Endothelial cell of umbilical vein (primary cell): ENCODE measurements around the gene CEP85. TPM values are rescaled to one million over a fixed set of nuclear protein-coding genes. Genes with fewer than 3 reads are reported as not detected.

Source experiments
- BruUV-seq: library from RNA; stranded (reverse); fragments of 400-500 nt; replicated peaks from 2 replicates; lab custom pipeline; 2021; lab: Mats Ljungman, UMichigan
- CTCF ChIA-PET: fragments of 300-600, 350-600 bp; sonication (Branson Sonifier 250); formaldehyde crosslinking; loops from one replicate; lab custom pipeline; 2021; ENCODE audit warnings: antibody characterized with exemption, inconsistent platforms; lab: Charles Lee
- POLR2A ChIA-PET: fragments of 300-600, 350-600 bp; sonication (Branson Sonifier 250); formaldehyde crosslinking; loops from one replicate; lab custom pipeline; 2021; ENCODE audit warnings: antibody characterized with exemption, inconsistent platforms; lab: Charles Lee
- DNase-seq: peaks from one replicate; pipeline ENCODE4 v3.0.0-alpha.2; 2011; ENCODE audit warnings: low read depth, low spot score
- FAIRE-seq: peaks from 2 replicates; lab custom pipeline; 2011; peaks lifted over from hg19 to GRCh38; lab: Jason Lieb, UNC
- H2AFZ ChIP-seq: 2 replicates; pipeline ENCODE4 v1.6.0; 2012; ENCODE audit warnings: low read depth, low read length, control low read depth, inconsistent platforms
- H3K27ac ChIP-seq: 2 replicates; pipeline ENCODE4 v1.5.1; 2011; ENCODE audit warnings: low read depth, mild to moderate bottlenecking, control low read depth, low read length, moderate library complexity; ENCODE audit not compliant: insufficient read depth
- H3K27me3 ChIP-seq, 2 experiments: 2 replicates each; pipeline versions ENCODE4 v1.6.0 to v1.6.1; 2011; ENCODE audit warnings: low read length in 2 of 2, mixed read lengths in 1 of 2; ENCODE audit not compliant: control insufficient read depth in 2 of 2, insufficient read depth in 2 of 2
- H3K36me3 ChIP-seq, 2 experiments: 2 replicates in 1 of 2; 3 replicates in 1 of 2; pipeline ENCODE4 v1.5.1; 2011; ENCODE audit warnings: low read length in 2 of 2, mild to moderate bottlenecking in 1 of 2, moderate library complexity in 1 of 2; ENCODE audit not compliant: control insufficient read depth in 2 of 2, insufficient read depth in 2 of 2; ENCODE audit errors: extremely low read depth in 1 of 2
- H3K4me1 ChIP-seq: 3 replicates; pipeline ENCODE4 v1.5.1; 2011; ENCODE audit warnings: mild to moderate bottlenecking, low read length; ENCODE audit not compliant: control insufficient read depth, insufficient read depth; ENCODE audit errors: extremely low read depth
- H3K4me2 ChIP-seq: 2 replicates; pipeline ENCODE4 v1.6.1; 2011; ENCODE audit warnings: low read length, control low read depth, mixed read lengths; ENCODE audit not compliant: insufficient read depth
- H3K4me3 ChIP-seq, 3 experiments: fragments of 200-600 bp in 1 of 3; sonication (generic), shearing (Covaris generic) in 1 of 3; replicated peaks in 1 of 3; 2 replicates each; pipeline ENCODE4 v1.5.1; 2011 to 2016; ENCODE audit warnings: control low read depth in 3 of 3, low read length in 3 of 3, mild to moderate bottlenecking in 2 of 3, inconsistent platforms in 1 of 3, low read depth in 1 of 3, moderate library complexity in 1 of 3; ENCODE audit not compliant: insufficient read depth in 1 of 3
- H3K79me2 ChIP-seq: 2 replicates; pipeline ENCODE4 v1.6.0; 2012; ENCODE audit warnings: low read length, inconsistent platforms; ENCODE audit not compliant: control insufficient read depth, insufficient read depth
- H3K9ac ChIP-seq: replicated peaks from 2 replicates; pipeline ENCODE3; 2011; ENCODE audit warnings: low read length, control low read depth; ENCODE audit not compliant: insufficient read depth; ENCODE audit errors: extremely low read depth
- H3K9me1 ChIP-seq: replicated peaks from 3 replicates; pipeline ENCODE4 v1.6.0; 2011; ENCODE audit warnings: mild to moderate bottlenecking, low read length; ENCODE audit not compliant: control insufficient read depth, insufficient read depth; ENCODE audit errors: extremely low read depth
- H3K9me3 ChIP-seq: replicated peaks from 2 replicates; pipeline ENCODE4 v1.5.1; 2012; ENCODE audit warnings: low read length, inconsistent platforms; ENCODE audit not compliant: control insufficient read depth, insufficient read depth
- H4K20me1 ChIP-seq: replicated peaks from 2 replicates; pipeline ENCODE3; 2011; ENCODE audit warnings: mild to moderate bottlenecking, low read length; ENCODE audit not compliant: control insufficient read depth, insufficient read depth; ENCODE audit errors: extremely low read depth
- EZH2 ChIP-seq: IDR thresholded peaks from 2 replicates; pipeline ENCODE4 v1.6.1; 2012; ENCODE audit warnings: borderline replicate concordance, low read depth, mild to moderate bottlenecking, moderate library complexity, low read length, inconsistent platforms; ENCODE audit not compliant: severe bottlenecking
- FOS ChIP-seq: IDR thresholded peaks from 2 replicates; pipeline ENCODE4 v1.6.1; 2011; ENCODE audit warnings: mild to moderate bottlenecking, low read length, moderate library complexity, borderline replicate concordance; ENCODE audit not compliant: insufficient read depth
- GATA2 ChIP-seq: IDR thresholded peaks from 2 replicates; pipeline ENCODE4 v1.7.0; 2011; ENCODE audit warnings: low read depth, mild to moderate bottlenecking, moderate library complexity, mixed read lengths, low read length; ENCODE audit not compliant: insufficient read length, insufficient read depth
- JUN ChIP-seq: IDR thresholded peaks from 2 replicates; pipeline ENCODE4 v1.6.1; 2011; ENCODE audit warnings: borderline replicate concordance, low read depth; ENCODE audit not compliant: insufficient read length, insufficient read depth
- MYC ChIP-seq: IDR thresholded peaks from one replicate; pipeline ENCODE4 v1.6.1; 2011; ENCODE audit warnings: mild to moderate bottlenecking, low read depth, low read length
- POLR2A ChIP-seq: IDR thresholded peaks from 2 replicates; pipeline ENCODE4 v1.6.1; 2012; ENCODE audit warnings: low read depth, mild to moderate bottlenecking, control low read depth, low read length
- POLR2AphosphoS5 ChIP-seq: IDR thresholded peaks from 2 replicates; pipeline ENCODE4 v1.6.1; 2012; ENCODE audit warnings: low read depth, mild to moderate bottlenecking, control low read depth, low read length, moderate library complexity; ENCODE audit not compliant: insufficient read depth
- dilution Hi-C: fragments of 300-500 bp; cut with MboI; formaldehyde crosslinking; loops from one replicate; pipeline ENCODE4 v1.15.0; 2019; ENCODE audit warnings: low sequenced_read_pairs; ENCODE audit not compliant: extremely low pct_ligation_motif_present
- intact Hi-C: fragments of 100-400 bp; cut with micrococcal nuclease; formaldehyde crosslinking; loops from one replicate; pipeline ENCODE4 v1.10.0; 2022
- polyA plus RNA-seq, 4 experiments: library from polyadenylated mRNA; depleted of rRNA in 3 of 4; stranded (reverse) in 3 of 4; unstranded in 1 of 4; fragments of >200 nt; gene quantifications; 2 replicates each; pipeline versions ENCODE4 v1.2.1 to v1.2.3, GENCODE V29; 2011 to 2012; ENCODE audit warnings: missing spikeins in 1 of 4
- total RNA-seq: library from RNA; stranded (reverse); gene quantifications from 2 replicates; pipeline ENCODE4 v1.2.3, GENCODE V29; 2021
- TF ChIP-seq, protein P1 (sequence below): IDR thresholded peaks from 2 replicates; pipeline ENCODE4 v1.6.1; 2011; ENCODE audit not compliant: insufficient read depth, insufficient read length
- TF ChIP-seq, protein P2 (sequence below), 2 donors: IDR thresholded peaks; 1 replicate in 1 of 2; 2 replicates in 1 of 2; pipeline ENCODE4 v1.5.1; 2011; ENCODE audit warnings: low read length in 2 of 2, mild to moderate bottlenecking in 2 of 2, moderate library complexity in 2 of 2, control low read depth in 1 of 2, inconsistent platforms in 1 of 2, low read depth in 1 of 2; ENCODE audit not compliant: insufficient read depth in 1 of 2; ENCODE audit errors: extremely low read depth in 1 of 2

CEP85 gene
- total and polyA plus RNA-seq, 2 donors (not counting 3 experiments of a cell fraction or from before 2014, with no cell fraction given) = 15.2 to 17.8 TPM

DNA sequence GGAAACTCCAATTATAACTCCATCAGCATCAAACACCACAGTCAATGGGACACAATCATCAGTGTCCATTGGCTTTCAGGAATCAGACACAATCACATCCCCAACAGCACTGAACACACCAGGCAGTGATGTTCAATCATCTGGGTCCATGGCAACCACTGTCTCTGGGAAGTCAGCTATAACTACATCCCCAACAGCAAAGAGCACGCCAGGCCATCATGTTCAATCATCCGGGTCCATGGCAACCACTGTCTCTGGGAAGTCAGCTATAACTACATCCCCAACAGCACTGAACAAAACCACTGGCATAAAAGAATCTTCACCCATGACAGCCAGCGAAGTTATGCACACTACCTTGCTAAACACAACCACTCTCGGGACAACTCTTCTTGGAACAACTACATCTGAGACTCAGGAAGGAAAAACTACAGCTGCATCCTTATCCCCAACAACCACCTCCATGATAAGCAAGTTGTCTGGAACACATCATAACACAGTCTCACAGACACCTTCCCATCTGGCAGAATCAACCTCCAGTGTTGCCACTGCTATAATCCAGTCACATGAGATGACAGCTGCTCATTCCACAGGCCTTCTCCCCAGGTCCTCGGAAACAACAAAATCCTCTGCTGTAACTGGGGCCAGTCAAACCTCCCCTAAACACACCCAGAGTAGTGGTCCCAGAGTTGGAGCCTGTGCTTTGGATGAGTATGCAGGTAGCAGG, 23.7 kb upstream of the CEP85 start:
- H3K27me3 ChIP-seq = peaks cover 6 to 8% of the 10 kb centered on the region in 2 experiments
- no TSS peak for BruUV-seq
- DNase-seq (no peak), FAIRE-seq (no peak)
- H3K36me3 ChIP-seq = no peaks in the 10 kb centered on the region
- CTCF ChIA-PET = interaction anchor here (0.6 to 1.4 kb wide), 3 partner anchors 25 to 207 kb away, joined by 3 to 6 read pairs (median 3); no protein-coding TSS in a partner anchor
- no peaks in the 10 kb centered on the region for H3K79me2 ChIP-seq
- H4K20me1 ChIP-seq = no peaks in the 10 kb centered on the region
- no peak overlapping the region for H3K27ac ChIP-seq
- H3K4me3 ChIP-seq = no peak overlapping the region
- POLR2A ChIA-PET = no interaction called here
- dilution Hi-C loops (no loop called here), intact Hi-C loops (no loop called here)
- no peak overlapping the region for H3K4me2 ChIP-seq
- H3K9ac ChIP-seq = no peak overlapping the region
- H2AFZ ChIP-seq = no peak overlapping the region
- H3K9me1 ChIP-seq = no peaks in the 10 kb centered on the region
- H3K9me3 ChIP-seq = no peaks in the 10 kb centered on the region
- no peaks in the 10 kb centered on the region for H3K4me1 ChIP-seq
- TF ChIP-seq POLR2A (no peak), GATA2 (no peak), JUN (no peak)

- FAIRE-seq (no peak), DNase-seq (no peak)
- H3K4me2 ChIP-seq = no peak overlapping the region
- BruUV-seq = no TSS peak
- no peaks in the 10 kb centered on the region for H3K4me1 ChIP-seq
- H3K79me2 ChIP-seq = no peaks in the 10 kb centered on the region
- ChIA-PET CTCF (interaction anchor here (1.5 kb wide), 1 partner anchor 21 kb away, joined by 6 read pairs; the partner anchor contains the start of gene CEP85), POLR2A (no interaction called here)
- H3K9me3 ChIP-seq = no peaks in the 10 kb centered on the region
- dilution Hi-C loops (no loop called here), intact Hi-C loops (no loop called here)
- H3K36me3 ChIP-seq = no peaks in the 10 kb centered on the region
- H3K9ac ChIP-seq = no peak overlapping the region
- peaks cover 6 to 8% of the 10 kb centered on the region in 2 experiments for H3K27me3 ChIP-seq
- no peak overlapping the region for H2AFZ ChIP-seq
- no peak overlapping the region for H3K27ac ChIP-seq
- H3K9me1 ChIP-seq = no peaks in the 10 kb centered on the region
- TF ChIP-seq POLR2A = no peak
- TF ChIP-seq, protein P1, sequence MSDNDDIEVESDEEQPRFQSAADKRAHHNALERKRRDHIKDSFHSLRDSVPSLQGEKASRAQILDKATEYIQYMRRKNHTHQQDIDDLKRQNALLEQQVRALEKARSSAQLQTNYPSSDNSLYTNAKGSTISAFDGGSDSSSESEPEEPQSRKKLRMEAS = no peak
- TF ChIP-seq, protein P2, sequence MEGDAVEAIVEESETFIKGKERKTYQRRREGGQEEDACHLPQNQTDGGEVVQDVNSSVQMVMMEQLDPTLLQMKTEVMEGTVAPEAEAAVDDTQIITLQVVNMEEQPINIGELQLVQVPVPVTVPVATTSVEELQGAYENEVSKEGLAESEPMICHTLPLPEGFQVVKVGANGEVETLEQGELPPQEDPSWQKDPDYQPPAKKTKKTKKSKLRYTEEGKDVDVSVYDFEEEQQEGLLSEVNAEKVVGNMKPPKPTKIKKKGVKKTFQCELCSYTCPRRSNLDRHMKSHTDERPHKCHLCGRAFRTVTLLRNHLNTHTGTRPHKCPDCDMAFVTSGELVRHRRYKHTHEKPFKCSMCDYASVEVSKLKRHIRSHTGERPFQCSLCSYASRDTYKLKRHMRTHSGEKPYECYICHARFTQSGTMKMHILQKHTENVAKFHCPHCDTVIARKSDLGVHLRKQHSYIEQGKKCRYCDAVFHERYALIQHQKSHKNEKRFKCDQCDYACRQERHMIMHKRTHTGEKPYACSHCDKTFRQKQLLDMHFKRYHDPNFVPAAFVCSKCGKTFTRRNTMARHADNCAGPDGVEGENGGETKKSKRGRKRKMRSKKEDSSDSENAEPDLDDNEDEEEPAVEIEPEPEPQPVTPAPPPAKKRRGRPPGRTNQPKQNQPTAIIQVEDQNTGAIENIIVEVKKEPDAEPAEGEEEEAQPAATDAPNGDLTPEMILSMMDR (IDR thresholded peaks at IDR 0.05; ENCODE audit: extremely low read depth in 1 of 2, insufficient read depth in 1 of 2, low read depth in 1 of 2, low read length in 2 of 2) = no peak
- no peak for TF ChIP-seq EZH2
- TF ChIP-seq FOS = no peak
- TF ChIP-seq MYC = no peak
- TF ChIP-seq POLR2AphosphoS5 = no peak
- no peak for TF ChIP-seq JUN
- no peak for TF ChIP-seq GATA2
- no peak overlapping the region for H3K4me3 ChIP-seq
- H4K20me1 ChIP-seq = no peaks in the 10 kb centered on the region
Observed at GRCh38 chr1:26212726-26213125, 21.3 kb upstream of the CEP85 start.
